ENCODE results near the gene F12. TPM values are rescaled to one million over a fixed set of nuclear protein-coding genes. Genes with fewer than 3 reads are reported as not detected.

The F12 gene
- total RNA-seq, 1 experiment from 2014 or later, result 10.0 TPM

GRCh38 chr5:177435847-177436536, 26.6 kb upstream of the F12 start:
- TF ChIP-seq ESRRA (CRISPR knock-in tag; IDR thresholded peaks at IDR 0.05; ENCODE audit: borderline replicate concordance), result no peak
- no peak for TF ChIP-seq ZNF532 (CRISPR knock-in tag; IDR thresholded peaks at IDR 0.05; ENCODE audit: borderline replicate concordance)
- TF ChIP-seq OVOL2 (CRISPR knock-in tag; IDR thresholded peaks at IDR 0.05; ENCODE audit: borderline replicate concordance), result no peak
- TF ChIP-seq IRF1 (CRISPR knock-in tag; IDR thresholded peaks at IDR 0.05), result no peak
- no peak for TF ChIP-seq KAT7 (CRISPR knock-in tag; IDR thresholded peaks at IDR 0.05; ENCODE audit: borderline replicate concordance)
- no peak for TF ChIP-seq JAZF1 (CRISPR knock-in tag; IDR thresholded peaks at IDR 0.05)
- TF ChIP-seq CREB1 (CRISPR knock-in tag; IDR thresholded peaks at IDR 0.05), result no peak
- TF ChIP-seq, protein P1, sequence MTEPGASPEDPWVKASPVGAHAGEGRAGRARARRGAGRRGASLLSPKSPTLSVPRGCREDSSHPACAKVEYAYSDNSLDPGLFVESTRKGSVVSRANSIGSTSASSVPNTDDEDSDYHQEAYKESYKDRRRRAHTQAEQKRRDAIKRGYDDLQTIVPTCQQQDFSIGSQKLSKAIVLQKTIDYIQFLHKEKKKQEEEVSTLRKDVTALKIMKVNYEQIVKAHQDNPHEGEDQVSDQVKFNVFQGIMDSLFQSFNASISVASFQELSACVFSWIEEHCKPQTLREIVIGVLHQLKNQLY (CRISPR knock-in tag; IDR thresholded peaks at IDR 0.05), result no peak
- TF ChIP-seq EMX1 (CRISPR knock-in tag; IDR thresholded peaks at IDR 0.05), result no peak
- TF ChIP-seq USF1 (CRISPR knock-in tag; IDR thresholded peaks at IDR 0.05), result no peak
- no peak for TF ChIP-seq NR2C2 (CRISPR knock-in tag; IDR thresholded peaks at IDR 0.05)
- no peak for TF ChIP-seq IRF2 (CRISPR knock-in tag; IDR thresholded peaks at IDR 0.05; ENCODE audit: borderline replicate concordance, low read depth)
- TF ChIP-seq GTF2I (CRISPR knock-in tag; conservative IDR thresholded peaks at IDR 0.05), result no peak
- TF ChIP-seq SP1 (CRISPR knock-in tag; conservative IDR thresholded peaks at IDR 0.05), result no peak
- TF ChIP-seq ZNF219 (CRISPR knock-in tag; IDR thresholded peaks at IDR 0.05; ENCODE audit: borderline replicate concordance), result no peak
- TF ChIP-seq MXD4 (CRISPR knock-in tag; IDR thresholded peaks at IDR 0.05; ENCODE audit: borderline replicate concordance), result no peak
- no peak for TF ChIP-seq RORB (CRISPR knock-in tag; IDR thresholded peaks at IDR 0.05)
- no peak for TF ChIP-seq SMAD4 (CRISPR knock-in tag; IDR thresholded peaks at IDR 0.05)
- ChIA-PET CTCF (interaction anchor here (1.2 to 15.8 kb wide), 6 partner anchors 12 to 126 kb away, joined by 3 to 171 read pairs (median 7); no protein-coding TSS in a partner anchor), POLR2A (interaction anchor here (1.7 kb wide), 1 partner anchor 10 kb away, joined by 3 read pairs; the partner anchor contains the start of gene PRR7)
- H3K36me3 Mint-ChIP-seq, result peaks cover 36% of the 10 kb centered on the region
- H3K4me3 Mint-ChIP-seq, result no peak overlapping the region
- ATAC-seq (no peak), DNase-seq (ENCODE audit: low spot score) (no peak)
- no peaks in the 10 kb centered on the region for H3K27me3 Mint-ChIP-seq (ENCODE audit: low read depth)
- H3K9me3 Mint-ChIP-seq, result peaks cover 4% of the 10 kb centered on the region
- H3K4me1 Mint-ChIP-seq, result peaks cover 10% of the 10 kb centered on the region
- H3K27ac Mint-ChIP-seq, result no peak overlapping the region

DNA sequence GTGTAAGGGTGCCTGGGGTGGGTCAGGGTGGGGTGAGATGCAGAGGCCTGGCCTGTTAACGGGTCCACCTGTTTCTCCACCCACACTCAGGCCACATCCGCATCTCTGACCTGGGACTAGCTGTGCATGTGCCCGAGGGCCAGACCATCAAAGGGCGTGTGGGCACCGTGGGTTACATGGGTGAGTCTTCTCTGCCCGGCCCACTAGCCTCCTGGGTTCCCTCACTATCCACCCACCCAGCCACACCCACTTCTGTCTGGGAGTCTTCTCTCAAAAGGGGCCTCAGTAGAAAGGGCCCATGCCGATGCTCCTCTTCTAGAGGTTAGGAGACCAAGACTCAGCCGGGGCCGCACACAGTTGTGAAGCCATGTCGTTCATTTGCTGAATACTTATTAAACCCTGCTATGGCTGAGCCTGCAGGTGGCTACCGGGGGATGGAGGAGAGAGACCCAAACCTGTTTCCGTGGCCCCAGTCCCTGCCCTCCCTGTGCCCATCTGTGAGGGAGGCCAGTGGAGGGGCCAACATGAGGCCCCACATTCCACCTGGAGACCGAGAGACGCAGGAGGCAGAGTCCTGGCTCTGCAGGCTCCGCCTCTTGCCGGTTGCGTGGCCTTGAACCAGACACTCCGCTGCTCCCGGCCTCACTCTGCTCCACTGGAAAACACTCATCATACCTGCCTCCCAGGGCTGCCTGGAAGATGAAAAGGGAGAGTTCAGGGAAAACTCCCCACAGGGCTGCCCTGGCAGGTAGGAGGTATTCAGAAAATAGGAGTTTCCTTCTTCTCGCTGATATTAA, 25.8 kb upstream of the F12 start:
- Mint-ChIP-seq H3K4me3 (no peak overlapping the region), H3K36me3 (peaks cover 36% of the 10 kb centered on the region), H3K4me1 (peaks cover 7% of the 10 kb centered on the region), H3K27me3 (ENCODE audit: low read depth) (no peaks in the 10 kb centered on the region), H3K27ac (no peak overlapping the region), H3K9me3 (peaks cover 4% of the 10 kb centered on the region)
- no peak for ATAC-seq
- TF ChIP-seq, protein P2, sequence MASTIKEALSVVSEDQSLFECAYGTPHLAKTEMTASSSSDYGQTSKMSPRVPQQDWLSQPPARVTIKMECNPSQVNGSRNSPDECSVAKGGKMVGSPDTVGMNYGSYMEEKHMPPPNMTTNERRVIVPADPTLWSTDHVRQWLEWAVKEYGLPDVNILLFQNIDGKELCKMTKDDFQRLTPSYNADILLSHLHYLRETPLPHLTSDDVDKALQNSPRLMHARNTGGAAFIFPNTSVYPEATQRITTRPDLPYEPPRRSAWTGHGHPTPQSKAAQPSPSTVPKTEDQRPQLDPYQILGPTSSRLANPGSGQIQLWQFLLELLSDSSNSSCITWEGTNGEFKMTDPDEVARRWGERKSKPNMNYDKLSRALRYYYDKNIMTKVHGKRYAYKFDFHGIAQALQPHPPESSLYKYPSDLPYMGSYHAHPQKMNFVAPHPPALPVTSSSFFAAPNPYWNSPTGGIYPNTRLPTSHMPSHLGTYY (CRISPR knock-in tag; IDR thresholded peaks at IDR 0.05), result no peak
- no peak for TF ChIP-seq RORB (CRISPR knock-in tag; IDR thresholded peaks at IDR 0.05)
- no peak for TF ChIP-seq E2F1 (CRISPR knock-in tag; IDR thresholded peaks at IDR 0.05)
- TF ChIP-seq HMGA2 (CRISPR knock-in tag; IDR thresholded peaks at IDR 0.05), result no peak
- no peak for TF ChIP-seq ZBTB21 (CRISPR knock-in tag; IDR thresholded peaks at IDR 0.05; ENCODE audit: borderline replicate concordance)
- no peak for DNase-seq (ENCODE audit: low spot score)
- CTCF ChIA-PET, result interaction anchor here (15.8 kb wide), 1 partner anchor 45 kb away, joined by 171 read pairs; no protein-coding TSS in a partner anchor
- POLR2A ChIA-PET, result no interaction called here

All from WTC11 (cell line).